NT2/D1 (cell line): Measurements from ENCODE around the gene EPS8L3.

Source experiments
- SUZ12 ChIP-seq: IDR thresholded peaks from 2 replicates; pipeline ENCODE4 v1.6.1; 2011; ENCODE audit not compliant: insufficient read length, insufficient read depth; ENCODE audit errors: extremely low read depth
- YY1 ChIP-seq: IDR thresholded peaks from 2 replicates; pipeline ENCODE4 v1.6.1; 2011; ENCODE audit not compliant: insufficient read length, insufficient read depth

DNA sequence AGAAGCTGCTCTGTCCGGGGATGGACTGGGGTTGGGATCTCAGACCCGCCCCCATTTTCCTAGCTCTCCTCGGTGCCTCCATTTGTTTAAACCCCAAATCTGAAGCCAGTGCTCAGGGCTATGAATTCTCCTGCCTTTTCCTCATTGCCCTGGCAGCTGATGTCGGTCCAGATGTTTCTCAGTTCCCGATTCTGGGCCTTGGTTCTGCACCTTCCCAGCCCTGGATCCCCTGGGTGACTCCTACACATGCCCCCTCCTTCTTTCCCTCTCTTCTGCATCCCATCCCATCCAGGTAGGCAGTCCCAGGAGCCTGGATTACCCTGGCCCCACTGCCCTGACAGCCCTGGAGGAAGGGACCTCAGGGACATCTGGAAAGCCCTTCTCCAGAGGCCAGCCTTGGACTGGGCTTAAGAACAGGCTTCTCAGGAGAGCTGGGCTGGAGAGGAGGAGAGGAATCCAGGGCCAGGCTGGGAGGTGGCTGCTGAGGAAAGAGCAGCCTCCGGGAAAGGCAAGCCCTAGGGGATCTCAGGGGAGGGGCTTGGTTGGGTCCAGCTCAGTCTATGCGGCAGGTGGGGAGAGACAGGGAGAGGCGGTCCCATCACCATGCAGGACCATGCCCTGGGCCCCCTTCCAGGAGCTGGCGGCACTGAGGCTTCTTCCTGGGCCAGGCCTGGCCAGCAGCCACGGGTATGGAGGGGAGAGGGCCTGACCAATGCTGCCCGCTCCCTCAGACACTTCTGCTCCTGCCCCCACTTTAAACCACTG, 6.8 kb upstream of the EPS8L3 start:
- TF ChIP-seq YY1, result no peak
- TF ChIP-seq SUZ12, result no peak
